EL (cell line): ENCODE data around the gene TNFSF11.

ENCODE experiments used
- DNase-seq: peaks from one replicate; pipeline ENCODE4 v3.0.0-alpha.2; 2016

TNFSF11 gene

GRCh38 chr13:42561752-42562467 lies 12.0 kb upstream of the TNFSF11 start:
- no peak for DNase-seq

GRCh38 chr13:42567906-42568305 lies 6.0 kb upstream of the TNFSF11 start:
- no peak for DNase-seq

GRCh38 chr13:42569576-42570344 lies 4.2 kb upstream of the TNFSF11 start:
- DNase-seq, result no peak

- DNase-seq, result no peak
Measured at GRCh38 chr13:42571895-42572294, 2.1 kb upstream of the TNFSF11 start.

- no peak for DNase-seq
Measured at GRCh38 chr13:42574435-42575311, 721 bp downstream of the TNFSF11 start.

- no peak for DNase-seq
Measured at GRCh38 chr13:42575938-42576337, 2.0 kb downstream of the TNFSF11 start.

- no peak for DNase-seq
Measured at GRCh38 chr13:42577538-42577937, 3.6 kb downstream of the TNFSF11 start.

GRCh38 chr13:42580644-42581043 lies 6.7 kb downstream of the TNFSF11 start:
- no peak for DNase-seq

- no peak for DNase-seq
Measured at GRCh38 chr13:42581427-42581826, 7.5 kb downstream of the TNFSF11 start.

GRCh38 chr13:42591602-42592001 lies 17.6 kb downstream of the TNFSF11 start:
- no peak for DNase-seq

- no peak for DNase-seq
Measured at GRCh38 chr13:42592915-42593900, 19.3 kb downstream of the TNFSF11 start.

GRCh38 chr13:42594481-42595252 lies 20.7 kb downstream of the TNFSF11 start:
- DNase-seq, result peak; percentile 60

GRCh38 chr13:42595253-42595571 lies 21.3 kb downstream of the TNFSF11 start:
- no peak for DNase-seq

- DNase-seq, result no peak
Measured at GRCh38 chr13:42597505-42597904, 23.6 kb downstream of the TNFSF11 start.

- no peak for DNase-seq
Measured at GRCh38 chr13:42600943-42601342, 27.0 kb downstream of the TNFSF11 start.

GRCh38 chr13:42602906-42603305 lies 29.0 kb downstream of the TNFSF11 start:
- no peak for DNase-seq

- no peak for DNase-seq
Measured at GRCh38 chr13:42603571-42603970, 29.6 kb downstream of the TNFSF11 start.

GRCh38 chr13:42607546-42607945 lies 33.6 kb downstream of the TNFSF11 start:
- no peak for DNase-seq

- DNase-seq, result no peak
Measured at GRCh38 chr13:42610649-42611048, 36.7 kb downstream of the TNFSF11 start.

GRCh38 chr13:42611086-42611779 lies 37.3 kb downstream of the TNFSF11 start:
- DNase-seq, result no peak
